Endothelial cell of hepatic sinusoid (primary cell): ENCODE measurements around the gene INCA1.
"Not testable (repeated sequence)": the region's sequence is repeated elsewhere in the genome, so short reads cannot be mapped to it uniquely, and the experiment has no call there.

Source experiments
- in situ Hi-C: cut with HindIII; loops from 2 replicates; pipeline ENCODE4 v1.10.0; 2017; ENCODE audit warnings: low sequenced_read_pairs

The INCA1 gene

GRCh38 chr17:4997302-4998026 is at the start of gene INCA1, which contains the start of gene KIF1C:
INCA1 (minus strand) TSS chr17:4997522; CDS start chr17:4994437, 3,085 bp downstream.
KIF1C (plus strand) TSS chr17:4997950; CDS start chr17:5000247, 2,297 bp downstream.
- in situ Hi-C loops = no loop called here

- in situ Hi-C loops = no loop called here
Measured at GRCh38 chr17:5045496-5045895, 48.2 kb upstream of the INCA1 start.

- in situ Hi-C loops = no loop called here
Measured at GRCh38 chr17:5044630-5045029, 47.3 kb upstream of the INCA1 start.

- in situ Hi-C loops = no loop called here
Measured at GRCh38 chr17:5043524-5043923, 46.2 kb upstream of the INCA1 start.

GRCh38 chr17:5042157-5043022 is 45.1 kb upstream of the INCA1 start:
- in situ Hi-C loops = no loop called here

GRCh38 chr17:5035315-5035714 is 38.0 kb upstream of the INCA1 start, which contains the start of gene SLC52A1:
SLC52A1 (minus strand) TSS chr17:5035426; CDS start chr17:5034606, 820 bp downstream.
- in situ Hi-C loops = no loop called here

GRCh38 chr17:5034651-5035050 is 37.3 kb upstream of the INCA1 start:
- in situ Hi-C loops = no loop called here

GRCh38 chr17:5034063-5034462 is 36.7 kb upstream of the INCA1 start:
- in situ Hi-C loops = no loop called here

- in situ Hi-C loops = no loop called here
Measured at GRCh38 chr17:5033352-5034015, 36.2 kb upstream of the INCA1 start.

- in situ Hi-C loops = no loop called here
Measured at GRCh38 chr17:5032865-5033264, 35.5 kb upstream of the INCA1 start.

GRCh38 chr17:5031365-5032082 is 34.2 kb upstream of the INCA1 start:
- in situ Hi-C loops = no loop called here

GRCh38 chr17:5030168-5030567 is 32.8 kb upstream of the INCA1 start:
- in situ Hi-C loops = not testable (repeated sequence)

GRCh38 chr17:5027916-5028315 is 30.6 kb upstream of the INCA1 start:
- in situ Hi-C loops = no loop called here

GRCh38 chr17:5027299-5027698 is 30.0 kb upstream of the INCA1 start:
- in situ Hi-C loops = no loop called here

- in situ Hi-C loops = no loop called here
Measured at GRCh38 chr17:5024604-5025003, 27.3 kb upstream of the INCA1 start.

- in situ Hi-C loops = no loop called here
Measured at GRCh38 chr17:5023588-5024147, 26.3 kb upstream of the INCA1 start.

GRCh38 chr17:5022171-5022711 is 24.9 kb upstream of the INCA1 start:
- in situ Hi-C loops = no loop called here

- in situ Hi-C loops = no loop called here
Measured at GRCh38 chr17:5020502-5021023, 23.2 kb upstream of the INCA1 start.

- in situ Hi-C loops = no loop called here
Measured at GRCh38 chr17:5019475-5019956, 22.2 kb upstream of the INCA1 start.

- in situ Hi-C loops = no loop called here
Measured at GRCh38 chr17:5014357-5014756, 17.0 kb upstream of the INCA1 start.
